ENCODE measurements around the gene DGCR6L.
A peak's percentile ranks its signal among the peaks of the same experiment; 100 is the strongest.
"Not testable (repeated sequence)": the region's sequence is repeated elsewhere in the genome, so short reads cannot be mapped to it uniquely, and the experiment has no call there.

Gene DGCR6L

DNA sequence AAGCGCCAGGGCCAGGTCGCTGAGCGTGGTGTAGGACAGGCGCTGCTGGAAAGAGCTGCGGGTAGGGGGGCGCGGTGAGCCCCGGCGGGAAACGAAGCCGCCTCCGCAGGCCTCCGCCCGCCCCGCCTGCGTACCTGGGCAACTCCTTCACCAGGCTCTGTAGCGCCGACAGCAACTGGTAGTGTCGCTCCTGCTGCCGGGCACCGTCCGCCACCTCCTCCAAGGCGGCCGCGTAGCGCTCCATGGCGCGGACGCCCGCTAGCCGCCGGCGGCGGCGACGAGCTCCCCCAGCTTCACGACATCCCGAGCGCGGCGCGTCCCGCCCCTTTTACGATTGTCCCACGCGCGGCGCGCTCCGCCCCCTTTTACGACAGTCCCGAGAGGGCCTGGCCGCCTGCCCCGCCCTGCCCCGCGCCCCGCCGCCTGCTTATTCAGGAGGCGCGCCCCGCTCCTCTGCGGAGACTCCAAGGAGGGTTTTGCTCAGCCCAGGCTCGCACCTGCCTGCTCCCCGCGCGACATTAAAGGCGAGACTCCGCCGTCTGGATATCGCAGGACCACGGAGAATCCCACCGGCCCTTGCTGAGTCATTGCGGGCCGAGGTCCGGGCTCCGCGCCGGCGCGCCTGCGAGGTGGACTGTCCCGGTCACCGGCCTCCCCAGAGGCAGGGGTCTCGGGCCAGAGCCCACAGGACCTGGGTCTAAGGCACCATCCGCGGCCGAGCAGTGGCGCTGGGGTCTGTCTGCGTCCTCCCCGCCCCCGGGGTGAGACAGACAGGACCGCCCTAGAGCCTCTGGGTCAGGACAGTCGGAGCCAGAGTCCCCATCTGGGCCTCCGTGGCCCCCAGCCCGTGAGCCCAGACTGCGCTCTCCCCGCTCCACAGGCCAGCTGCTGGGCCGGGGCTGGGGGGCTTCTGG is at the start of gene DGCR6L:
DGCR6L (minus strand) TSS at position 316 of the 914 bp plus-strand sequence; CDS start at position 244, 72 bp downstream.
- peak; percentile 66 for DNase-seq

DNA sequence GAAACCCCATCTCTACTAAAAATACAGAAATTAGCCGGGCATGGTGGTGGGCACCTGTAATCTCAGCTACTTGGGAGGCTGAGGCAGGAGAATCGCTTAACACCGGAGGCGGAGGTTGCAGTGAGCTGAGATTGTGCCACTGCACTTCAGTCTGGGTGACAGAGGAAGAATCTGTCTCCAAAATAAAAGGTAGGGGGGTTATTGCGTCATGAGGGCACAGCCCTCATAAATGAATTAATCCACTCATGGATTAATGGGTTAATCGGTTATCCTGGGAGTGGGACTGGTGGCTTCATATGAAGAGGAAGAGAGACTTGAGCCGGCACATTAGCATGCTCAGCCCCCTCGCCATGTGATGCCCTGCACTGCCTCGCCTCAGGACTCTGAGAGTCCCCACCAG is 49.0 kb upstream of the DGCR6L start:
- DNase-seq = not testable (repeated sequence)

DNA sequence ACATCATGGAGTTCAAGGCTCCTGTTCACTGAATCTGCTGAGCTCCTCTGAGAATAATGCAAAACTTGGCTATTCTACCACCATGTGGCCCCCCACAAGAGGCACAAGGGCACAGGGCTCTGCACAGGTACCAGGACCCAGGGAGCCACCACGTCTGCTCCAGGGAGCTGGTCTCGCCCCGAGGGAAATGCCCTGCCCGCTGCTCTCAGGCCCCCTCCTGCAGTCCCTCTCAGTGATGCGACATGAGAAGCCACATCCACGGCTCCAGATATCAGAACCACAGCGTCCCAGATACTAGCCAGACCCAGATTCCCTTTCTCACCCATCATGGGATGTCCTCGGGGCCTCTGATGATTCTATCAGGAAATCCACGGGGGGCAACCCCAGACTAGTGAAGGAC is 47.0 kb upstream of the DGCR6L start:
- DNase-seq = not testable (repeated sequence)

DNA sequence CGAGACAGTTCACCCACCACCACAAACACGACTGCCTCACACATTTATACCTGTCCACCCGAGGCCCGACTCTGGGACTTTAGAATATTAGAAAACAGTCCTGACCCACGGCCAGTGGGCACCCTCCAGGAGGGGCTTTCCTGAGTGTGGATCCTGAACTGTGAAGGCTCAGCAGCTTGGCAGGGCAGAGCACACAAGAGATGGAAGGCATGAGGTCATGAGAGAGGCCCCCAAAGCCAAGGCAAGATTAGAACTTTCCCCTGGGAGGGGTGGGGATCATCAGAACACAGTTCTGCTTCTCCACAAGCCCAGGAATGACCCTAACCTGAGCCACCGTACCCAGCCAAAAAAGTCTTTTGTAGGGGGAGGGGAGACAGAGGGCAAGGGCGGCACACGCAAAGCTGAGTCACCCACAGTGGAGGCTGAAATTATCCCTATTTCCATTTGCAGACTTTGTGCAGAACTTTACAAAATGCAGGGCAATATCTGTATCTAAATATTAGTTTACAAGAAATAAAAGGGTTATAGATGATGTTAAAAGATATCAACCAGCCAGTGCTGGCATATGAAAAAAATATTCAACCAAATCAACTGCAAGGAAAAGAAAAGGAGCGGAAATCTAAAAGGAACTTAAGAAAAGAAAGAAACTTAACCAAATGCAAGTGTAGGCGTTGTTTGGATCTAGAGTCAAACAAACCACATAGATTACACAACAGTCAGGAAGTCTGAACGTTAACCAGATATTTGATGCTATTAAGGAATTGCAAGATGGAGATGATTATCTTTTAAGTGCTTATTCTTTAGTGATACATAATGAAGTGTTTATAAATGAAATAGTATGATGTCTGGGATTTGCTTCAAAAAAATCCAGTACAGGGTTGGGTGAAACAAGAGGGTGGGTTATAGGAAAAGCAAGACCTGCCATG is 44.7 kb upstream of the DGCR6L start:
- DNase-seq = not testable (repeated sequence)

DNA sequence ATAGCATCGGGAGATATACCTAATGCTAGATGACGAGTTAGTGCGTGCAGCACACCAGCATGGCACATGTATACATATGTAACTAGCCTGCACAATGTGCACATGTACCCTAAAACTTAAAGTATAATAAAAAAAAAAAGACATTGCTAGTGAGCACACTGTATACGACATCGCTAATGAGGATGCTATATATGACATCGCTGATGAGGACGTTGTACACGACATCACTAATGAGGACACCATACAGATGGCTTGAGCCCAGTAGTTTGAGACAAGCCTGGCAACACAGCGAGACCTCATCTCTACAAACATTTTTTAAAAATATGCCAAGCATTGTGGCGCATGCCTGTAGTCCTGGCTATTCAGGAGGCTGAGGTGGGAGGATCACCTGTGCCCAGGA is 42.5 kb upstream of the DGCR6L start:
- not testable (repeated sequence) for DNase-seq

DNA sequence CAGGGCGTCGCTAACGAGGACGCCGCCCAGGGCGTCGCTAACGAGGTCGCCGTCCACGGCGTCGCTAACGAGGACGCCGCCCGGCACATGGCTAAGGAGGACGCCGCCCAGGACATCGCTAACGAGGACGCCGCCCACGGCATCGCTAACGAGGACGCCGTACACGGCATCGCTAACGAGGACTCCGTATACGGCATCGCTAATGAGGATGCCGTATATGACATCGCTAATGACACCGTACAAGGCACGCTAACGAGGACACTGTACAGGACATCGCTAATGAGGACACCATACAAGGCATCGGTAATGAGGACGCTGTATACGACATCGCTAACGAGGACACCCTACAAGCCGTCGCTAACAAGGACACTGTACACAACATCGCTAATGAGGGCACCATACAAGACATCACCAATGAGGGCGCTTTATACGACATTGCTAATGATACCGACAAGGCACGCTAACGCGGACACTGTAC is 41.9 kb upstream of the DGCR6L start:
- DNase-seq = not testable (repeated sequence)

- DNase-seq = not testable (repeated sequence)
Observed at GRCh38 chr22:20360866-20361751, 41.2 kb upstream of the DGCR6L start.

DNA sequence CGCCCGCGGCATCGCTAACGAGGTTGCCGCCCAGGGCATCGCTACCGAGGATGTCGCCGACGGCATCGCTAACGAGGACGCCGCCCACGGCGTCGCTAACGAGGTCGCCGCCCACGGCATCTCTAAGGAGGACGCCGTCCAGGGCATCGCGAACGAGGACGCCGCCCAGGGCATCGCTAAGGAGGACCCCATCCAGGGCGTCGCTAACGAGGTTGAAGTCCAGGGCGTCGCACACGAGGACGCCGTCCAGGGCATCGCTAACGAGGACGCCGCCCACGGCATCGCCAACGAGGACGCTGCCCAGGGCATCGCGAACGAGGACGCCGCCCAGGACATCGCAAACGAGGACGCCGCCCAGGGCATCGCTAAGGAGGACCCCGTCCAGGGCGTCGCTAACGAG is 40.4 kb upstream of the DGCR6L start:
- not testable (repeated sequence) for DNase-seq

- DNase-seq = not testable (repeated sequence)
Observed at GRCh38 chr22:20358503-20359239, 38.8 kb upstream of the DGCR6L start.

- not testable (repeated sequence) for DNase-seq
Observed at GRCh38 chr22:20357967-20358366, 38.1 kb upstream of the DGCR6L start.

- not testable (repeated sequence) for DNase-seq
Observed at GRCh38 chr22:20356906-20357305, 37.0 kb upstream of the DGCR6L start.

GRCh38 chr22:20355939-20356636 is 36.2 kb upstream of the DGCR6L start:
- DNase-seq = not testable (repeated sequence)

GRCh38 chr22:20354238-20354975 is 34.5 kb upstream of the DGCR6L start:
- DNase-seq = no peak

DNA sequence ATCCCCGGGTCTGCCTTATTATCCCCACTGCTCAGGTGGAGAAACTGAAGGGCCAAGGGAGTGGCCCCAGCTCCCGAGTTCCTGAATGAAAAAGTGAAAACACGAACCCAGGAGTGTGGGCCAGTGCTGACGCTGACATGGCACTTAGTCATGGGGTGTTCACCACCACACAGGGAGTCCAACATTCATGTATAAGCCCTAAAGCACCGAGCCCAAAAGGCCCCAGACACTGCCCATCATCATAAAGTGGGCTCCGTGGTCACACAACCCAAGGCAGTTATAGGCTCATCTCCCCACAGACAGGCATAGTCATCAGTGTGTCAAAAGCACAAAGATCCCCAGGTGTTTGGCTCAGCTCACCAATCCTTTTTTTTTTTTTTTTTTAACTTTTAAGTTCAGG is 32.7 kb upstream of the DGCR6L start:
- not testable (repeated sequence) for DNase-seq

- not testable (repeated sequence) for DNase-seq
Observed at GRCh38 chr22:20346553-20346952, 26.7 kb upstream of the DGCR6L start.

DNA sequence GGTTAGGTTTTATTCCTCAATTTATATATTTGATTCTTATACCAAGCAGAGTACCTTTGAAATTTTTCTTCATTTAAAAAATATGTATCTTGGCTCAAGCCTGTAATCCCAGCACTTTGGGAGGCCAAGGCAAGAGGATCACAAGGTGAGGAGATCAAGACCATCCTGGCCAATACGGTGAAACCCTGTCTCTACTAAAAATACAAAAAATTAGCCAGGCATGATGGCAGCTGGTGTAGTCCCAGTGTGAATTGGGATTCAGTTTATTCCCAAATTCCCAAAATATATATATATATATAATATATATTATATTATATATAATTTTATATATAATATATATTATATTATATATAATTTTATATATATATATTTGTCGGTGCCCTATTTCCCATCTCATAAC is 18.4 kb upstream of the DGCR6L start:
- not testable (repeated sequence) for DNase-seq

- DNase-seq = not testable (repeated sequence)
Observed at GRCh38 chr22:20337807-20338206, 17.9 kb upstream of the DGCR6L start.

DNA sequence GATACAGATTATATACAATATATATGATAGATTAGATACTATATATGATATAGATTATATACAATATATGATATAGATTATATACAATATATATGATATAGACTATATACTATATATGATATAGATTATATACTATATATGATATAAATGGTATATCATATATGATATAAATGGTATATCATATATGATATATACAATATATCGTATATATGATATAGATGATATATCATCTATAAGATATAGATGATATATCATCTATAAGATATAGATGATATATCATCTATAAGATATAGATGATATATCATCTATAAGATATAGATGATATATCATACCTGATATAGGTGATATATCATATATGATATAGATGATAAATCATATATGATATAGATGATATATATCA is 16.7 kb upstream of the DGCR6L start:
- not testable (repeated sequence) for DNase-seq

DNA sequence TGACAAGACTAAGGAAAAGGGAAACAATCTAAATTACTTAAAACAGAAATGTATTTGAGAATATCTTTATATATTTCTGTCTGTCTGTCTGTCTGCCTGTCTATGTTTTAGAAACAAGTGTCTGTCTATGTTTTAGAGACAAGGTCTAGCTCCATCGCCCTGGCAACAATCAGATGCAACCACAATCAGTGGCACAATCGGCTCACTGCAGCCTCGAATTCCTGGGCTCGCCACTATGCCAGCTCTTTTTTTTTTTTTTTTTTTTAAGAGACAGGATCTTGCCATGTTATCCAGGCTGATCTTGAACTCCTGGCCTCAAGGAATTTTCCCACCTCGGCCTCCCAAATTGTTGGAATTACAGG is 8.7 kb upstream of the DGCR6L start:
- not testable (repeated sequence) for DNase-seq

DNA sequence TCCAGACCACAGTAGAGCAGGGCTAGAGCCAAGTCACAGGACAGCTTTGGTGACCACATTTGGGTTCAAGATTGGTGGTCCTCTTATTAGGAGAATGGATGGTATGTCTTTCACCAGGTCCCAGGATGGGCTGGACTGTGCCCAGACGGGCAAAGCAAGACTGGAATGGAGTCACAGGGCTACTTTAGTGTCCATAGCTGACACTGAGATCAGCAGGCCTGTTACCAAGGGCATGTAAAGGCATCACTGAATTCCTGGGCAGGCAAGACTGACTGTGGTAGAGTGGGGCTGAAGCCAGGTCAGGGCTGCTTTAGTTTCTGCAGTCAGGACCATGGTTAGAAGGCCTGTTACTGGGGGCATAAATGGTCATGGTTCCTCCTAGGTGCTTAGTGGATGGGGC is 6.1 kb upstream of the DGCR6L start:
- not testable (repeated sequence) for DNase-seq
